GM10248 (cell line): ENCODE results near the gene MAPK4.
"Not testable (repeated sequence)": the region's sequence is repeated elsewhere in the genome, so short reads cannot be mapped to it uniquely, and the experiment has no call there.

ENCODE experiments used
- CTCF ChIA-PET: fragments of 300-600 bp; sonication (Branson Sonifier 250); formaldehyde crosslinking; extraction: SDS; loops from one replicate; lab custom pipeline; 2021; ENCODE audit warnings: antibody characterized with exemption; lab: Yijun Ruan, JAX
- POLR2A ChIA-PET: fragments of 350-650 bp; sonication (Branson Sonifier 250); formaldehyde crosslinking; extraction: SDS; loops from one replicate; lab custom pipeline; 2020; ENCODE audit warnings: antibody characterized with exemption; lab: Yijun Ruan, JAX
- DNase-seq: peaks from one replicate; pipeline ENCODE4 v3.0.0; 2012; ENCODE audit errors: extremely low spot score
- CTCF ChIP-seq: IDR thresholded peaks from 2 replicates; pipeline ENCODE4 v1.5.1; 2012; ENCODE audit warnings: mild to moderate bottlenecking, low read depth; ENCODE audit errors: extremely low read depth, missing control alignments, control extremely low read depth

The MAPK4 gene

GRCh38 chr18:50562686-50563085, 2.8 kb downstream of the MAPK4 start:
- CTCF ChIA-PET, result no interaction called here
- POLR2A ChIA-PET, result no interaction called here
- DNase-seq, result no peak
- TF ChIP-seq CTCF, result no peak

- CTCF ChIA-PET, result interaction anchor here (1.0 kb wide), 1 partner anchor 11 kb away, joined by 3 read pairs; no protein-coding TSS in a partner anchor
- POLR2A ChIA-PET, result no interaction called here
- DNase-seq, result no peak
- no peak for TF ChIP-seq CTCF
Observed at GRCh38 chr18:50563376-50563775, 3.5 kb downstream of the MAPK4 start.

GRCh38 chr18:50569930-50570329, 10.0 kb downstream of the MAPK4 start:
- ChIA-PET CTCF (no interaction called here), POLR2A (no interaction called here)
- DNase-seq, result no peak
- no peak for TF ChIP-seq CTCF

GRCh38 chr18:50571606-50572005, 11.7 kb downstream of the MAPK4 start:
- CTCF ChIA-PET, result interaction anchor here (1.7 kb wide), 1 partner anchor 11 kb away, joined by 7 read pairs; no protein-coding TSS in a partner anchor
- TF ChIP-seq CTCF, result no peak
- POLR2A ChIA-PET, result no interaction called here
- DNase-seq, result no peak

- CTCF ChIA-PET, POLR2A ChIA-PET, DNase-seq: not testable (repeated sequence)
Observed at GRCh38 chr18:50573196-50573595, 13.3 kb downstream of the MAPK4 start.

- no peak for DNase-seq
- no peak for TF ChIP-seq CTCF
- POLR2A ChIA-PET, result no interaction called here
- CTCF ChIA-PET, result no interaction called here
Observed at GRCh38 chr18:50573679-50574078, 13.8 kb downstream of the MAPK4 start.

GRCh38 chr18:50578030-50578429, 18.1 kb downstream of the MAPK4 start:
- ChIA-PET POLR2A (no interaction called here), CTCF (interaction anchor here (1.2 kb wide), 1 partner anchor 9 kb away, joined by 3 read pairs; no protein-coding TSS in a partner anchor)
- no peak for DNase-seq
- no peak for TF ChIP-seq CTCF
